Lung (tissue), 12 donors: ENCODE data around the gene HACD3. TPM values are rescaled to one million over a fixed set of nuclear protein-coding genes. Genes with fewer than 3 reads are reported as not detected.

ENCODE experiments used
- ATAC-seq: fragments of 200-7000 bp; cut with Tn5 transposase; one replicate; pipeline ENCODE4 v1.9.1; 2020; ENCODE audit warnings: moderate number of reproducible peaks; ENCODE audit not compliant: insufficient read depth, low FRiP score
- DNase-seq, 3 donors: peaks; one replicate each; pipeline ENCODE4 v3.0.0-alpha.2; 2013 to 2017
- H3K27ac ChIP-seq, 2 donors: one replicate each; pipeline ENCODE4 v1.5.1; 2013; ENCODE audit warnings: mild to moderate bottlenecking in 2 of 2, moderate library complexity in 2 of 2, control low read depth in 1 of 2, inconsistent platforms in 1 of 2, low read depth in 1 of 2, low read length in 1 of 2
- H3K27me3 ChIP-seq, 3 donors: one replicate each; pipeline ENCODE4 v1.5.1; 2013; ENCODE audit warnings: low read length in 2 of 3; ENCODE audit not compliant: control insufficient read depth in 3 of 3, insufficient read depth in 3 of 3
- H3K36me3 ChIP-seq, 4 donors: one replicate each; pipeline ENCODE4 v1.5.1; 2013; ENCODE audit warnings: low read length in 4 of 4, mild to moderate bottlenecking in 1 of 4, moderate library complexity in 1 of 4; ENCODE audit not compliant: control insufficient read depth in 4 of 4, insufficient read depth in 4 of 4
- H3K4me1 ChIP-seq, 5 donors: one replicate each; pipeline ENCODE4 v1.5.1; 2013; ENCODE audit warnings: low read length in 5 of 5, mild to moderate bottlenecking in 2 of 5, moderate library complexity in 1 of 5; ENCODE audit not compliant: control insufficient read depth in 5 of 5, insufficient read depth in 5 of 5
- H3K4me3 ChIP-seq: one replicate; pipeline ENCODE4 v1.5.1; 2013; ENCODE audit warnings: mild to moderate bottlenecking, control low read depth, moderate library complexity
- H3K9ac ChIP-seq, 2 donors: one replicate each; pipeline ENCODE4 v1.5.1; 2013; ENCODE audit warnings: low read length in 2 of 2, control low read depth in 1 of 2; ENCODE audit not compliant: insufficient read depth in 1 of 2
- H3K9me3 ChIP-seq, 4 donors: one replicate each; pipeline ENCODE4 v1.5.1; 2013; ENCODE audit warnings: low read length in 3 of 4, mild to moderate bottlenecking in 1 of 4, moderate library complexity in 1 of 4; ENCODE audit not compliant: control insufficient read depth in 4 of 4, insufficient read depth in 3 of 4
- CTCF ChIP-seq: IDR thresholded peaks from 2 replicates; pipeline ENCODE4 v1.5.1; 2012; ENCODE audit warnings: mild to moderate bottlenecking; ENCODE audit errors: control extremely low read depth, extremely low read depth
- WGBS, 2 donors: extraction: QIAGEN DNeasy Blood & Tissue Kit; methylation state at CpG; one replicate each; pipeline ENCODE4 v1.1.7; 2013; 5-methylcytosine and 5-hydroxymethylcytosine counted together
- polyA plus RNA-seq, 2 donors: library from polyadenylated mRNA; stranded (reverse); fragments of 200-250 nt; gene quantifications; one replicate each; pipeline ENCODE4 v1.2.1, GENCODE V29; 2013
- total RNA-seq, 2 donors: library from RNA; depleted of rRNA in 1 of 2; stranded (reverse); fragments of >200 nt in 1 of 2; gene quantifications; one replicate each; pipeline ENCODE4 v1.2.1, GENCODE V29; 2014 to 2021
- donor health status: control.
- donor health status: control.
- donor health status: Bipolar disorder and iron deficiency.
- donor health status: healthy.
- donor health status: DM: yes; HTN: yes; CAD: no.

The HACD3 gene
- total and polyA plus RNA-seq, 4 donors, result 14.0 to 77.9 (median 31.0) TPM

GRCh38 chr15:65516997-65517865 is 13.0 kb upstream of the HACD3 start, which contains the start of gene DPP8:
TSS of gene DPP8 (minus strand) at chr15:65517689. CDS start at chr15:65512553, 5,136 bp downstream.
- TF ChIP-seq CTCF, result peak; percentile 86
- Histone ChIP-seq H3K9me3 (no peaks in the 10 kb centered on the region), H3K4me1 (peaks cover 0 to 35% (median 19%) of the 10 kb centered on the region in 5 donors), H3K36me3 (peaks cover 0 to 7% (median 2%) of the 10 kb centered on the region in 4 donors), H3K27me3 (no peaks in the 10 kb centered on the region), H3K27ac (peak within 1 kb of the TSS; percentile 94 to 96), H3K9ac (peak within 1 kb of the TSS; percentile 48 to 84), H3K4me3 (peak within 1 kb of the TSS; percentile 99)
- DNase-seq, result peak; percentile 94 to 97 (median 95)
- 0% methylated on average over 49 to 75 of the region's 75 CpGs for WGBS, 2 donors
- peak; percentile 97 for ATAC-seq

GRCh38 chr15:65517866-65518207 is 12.4 kb upstream of the HACD3 start:
- no peak for TF ChIP-seq CTCF
- no peaks in the 10 kb centered on the region for H3K9me3 ChIP-seq
- H3K4me3 ChIP-seq, result no peak overlapping the region
- DNase-seq, result no peak
- H3K27ac ChIP-seq, result peak overlapping the region in 1 of 2 donors; percentile 37
- H3K36me3 ChIP-seq, result peaks cover 0 to 7% (median 2%) of the 10 kb centered on the region in 4 donors
- 34 to 38% methylated on average over 8 of the region's 8 CpGs for WGBS, 2 donors
- no peaks in the 10 kb centered on the region for H3K27me3 ChIP-seq
- ATAC-seq, result no peak
- peaks cover 0 to 34% (median 13%) of the 10 kb centered on the region in 5 donors for H3K4me1 ChIP-seq
- H3K9ac ChIP-seq, result no peak overlapping the region

GRCh38 chr15:65518633-65519285 is 11.5 kb upstream of the HACD3 start:
- no peak for DNase-seq
- Histone ChIP-seq H3K9me3 (no peaks in the 10 kb centered on the region), H3K27me3 (no peaks in the 10 kb centered on the region), H3K4me3 (no peak overlapping the region), H3K4me1 (peaks cover 0 to 35% (median 13%) of the 10 kb centered on the region in 5 donors), H3K27ac (no peak overlapping the region), H3K36me3 (peaks cover 0 to 7% (median 2%) of the 10 kb centered on the region in 4 donors), H3K9ac (no peak overlapping the region)
- no peak for ATAC-seq
- no peak for TF ChIP-seq CTCF
- 89 to 92% methylated on average over 4 of the region's 4 CpGs for WGBS, 2 donors
